ENCODE data around the gene TUBA4B.

The TUBA4B gene

DNA sequence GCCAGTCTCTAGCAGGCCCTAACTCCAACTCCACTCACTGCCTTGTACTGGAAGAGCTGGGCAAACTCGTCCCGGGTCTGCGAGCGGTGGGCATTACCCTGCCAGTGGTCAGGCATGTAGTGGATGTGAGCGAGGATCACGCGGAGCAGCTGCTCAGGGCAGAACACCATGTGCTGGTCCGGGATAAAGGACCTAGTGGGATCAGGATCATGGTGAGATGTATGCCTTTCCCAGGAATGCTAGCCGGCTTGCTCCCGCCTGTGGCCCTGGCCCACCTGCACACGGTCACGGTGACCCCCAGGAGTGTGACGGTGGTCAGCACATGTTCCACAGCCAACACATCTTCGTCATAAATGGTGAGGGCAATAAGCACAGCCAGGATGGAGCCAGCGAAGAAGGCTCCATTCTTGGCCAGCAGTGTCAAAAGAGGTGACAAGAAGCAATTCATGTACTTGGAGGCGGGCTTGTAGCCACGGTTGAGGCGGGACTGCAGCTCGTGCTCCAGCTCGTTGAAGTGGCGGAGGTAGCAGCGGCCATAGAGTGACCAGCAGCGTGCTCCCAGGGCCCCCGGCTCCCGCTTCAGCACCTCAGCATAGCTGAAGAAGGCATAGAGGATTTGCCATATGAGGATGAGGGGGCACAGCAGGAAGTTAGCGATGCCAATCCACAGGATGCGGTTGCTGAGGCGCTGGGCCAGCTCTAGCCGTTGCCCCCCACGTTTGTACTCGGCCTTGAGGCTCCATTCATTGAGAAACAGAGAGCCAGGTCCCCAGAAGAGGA lies 29.0 kb upstream of the TUBA4B start:
- Histone ChIP-seq H3K4me1 (ENCODE audit: insufficient read depth, poor library complexity, severe bottlenecking) (peaks cover 4% of the 10 kb centered on the region), H3K4me3 (ENCODE audit: severe bottlenecking) (no peak overlapping the region), H3K9me3 (ENCODE audit: severe bottlenecking) (no peaks in the 10 kb centered on the region), H3K36me3 (ENCODE audit: low read depth) (peaks cover 58% of the 10 kb centered on the region), H3K27me3 (ENCODE audit: insufficient read depth, poor library complexity, severe bottlenecking) (no peaks in the 10 kb centered on the region), H3K27ac (ENCODE audit: poor library complexity, severe bottlenecking) (no peak overlapping the region)
- DNase-seq (ENCODE audit: low spot score) (no peak), ATAC-seq (ENCODE audit: low read depth) (no peak)
- TF ChIP-seq, protein P1, sequence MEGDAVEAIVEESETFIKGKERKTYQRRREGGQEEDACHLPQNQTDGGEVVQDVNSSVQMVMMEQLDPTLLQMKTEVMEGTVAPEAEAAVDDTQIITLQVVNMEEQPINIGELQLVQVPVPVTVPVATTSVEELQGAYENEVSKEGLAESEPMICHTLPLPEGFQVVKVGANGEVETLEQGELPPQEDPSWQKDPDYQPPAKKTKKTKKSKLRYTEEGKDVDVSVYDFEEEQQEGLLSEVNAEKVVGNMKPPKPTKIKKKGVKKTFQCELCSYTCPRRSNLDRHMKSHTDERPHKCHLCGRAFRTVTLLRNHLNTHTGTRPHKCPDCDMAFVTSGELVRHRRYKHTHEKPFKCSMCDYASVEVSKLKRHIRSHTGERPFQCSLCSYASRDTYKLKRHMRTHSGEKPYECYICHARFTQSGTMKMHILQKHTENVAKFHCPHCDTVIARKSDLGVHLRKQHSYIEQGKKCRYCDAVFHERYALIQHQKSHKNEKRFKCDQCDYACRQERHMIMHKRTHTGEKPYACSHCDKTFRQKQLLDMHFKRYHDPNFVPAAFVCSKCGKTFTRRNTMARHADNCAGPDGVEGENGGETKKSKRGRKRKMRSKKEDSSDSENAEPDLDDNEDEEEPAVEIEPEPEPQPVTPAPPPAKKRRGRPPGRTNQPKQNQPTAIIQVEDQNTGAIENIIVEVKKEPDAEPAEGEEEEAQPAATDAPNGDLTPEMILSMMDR (IDR thresholded peaks at IDR 0.05; ENCODE audit: poor library complexity, severe bottlenecking): no peak

DNA sequence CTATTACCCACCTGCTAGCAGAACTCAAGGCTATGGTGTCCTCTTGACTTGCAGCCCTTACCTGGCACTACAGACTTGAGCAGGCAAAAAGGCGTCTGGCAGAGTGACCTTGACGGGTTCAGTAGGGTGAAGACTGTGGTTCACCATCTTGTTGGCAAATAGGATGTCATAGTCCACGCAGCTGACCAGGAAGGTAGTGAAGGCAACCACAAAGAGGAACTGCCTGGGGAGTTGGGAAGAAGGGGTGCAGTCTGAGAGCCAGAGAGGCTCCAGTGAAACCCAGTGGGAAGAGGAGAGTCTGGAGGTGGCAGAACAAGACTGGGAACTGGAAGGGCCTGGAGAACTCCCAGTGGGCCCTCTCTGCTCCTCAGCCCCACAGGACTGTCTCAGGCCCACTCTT lies 27.7 kb upstream of the TUBA4B start:
- Histone ChIP-seq H3K4me3 (ENCODE audit: severe bottlenecking) (no peak overlapping the region), H3K36me3 (ENCODE audit: low read depth) (peaks cover 55% of the 10 kb centered on the region), H3K27ac (ENCODE audit: poor library complexity, severe bottlenecking) (no peak overlapping the region), H3K4me1 (ENCODE audit: insufficient read depth, poor library complexity, severe bottlenecking) (peaks cover 4% of the 10 kb centered on the region), H3K9me3 (ENCODE audit: severe bottlenecking) (no peaks in the 10 kb centered on the region), H3K27me3 (ENCODE audit: insufficient read depth, poor library complexity, severe bottlenecking) (no peaks in the 10 kb centered on the region)
- no peak for DNase-seq (ENCODE audit: low spot score)
- no peak for ATAC-seq (ENCODE audit: low read depth)
- TF ChIP-seq, protein P1 (IDR thresholded peaks at IDR 0.05; ENCODE audit: poor library complexity, severe bottlenecking): no peak

DNA sequence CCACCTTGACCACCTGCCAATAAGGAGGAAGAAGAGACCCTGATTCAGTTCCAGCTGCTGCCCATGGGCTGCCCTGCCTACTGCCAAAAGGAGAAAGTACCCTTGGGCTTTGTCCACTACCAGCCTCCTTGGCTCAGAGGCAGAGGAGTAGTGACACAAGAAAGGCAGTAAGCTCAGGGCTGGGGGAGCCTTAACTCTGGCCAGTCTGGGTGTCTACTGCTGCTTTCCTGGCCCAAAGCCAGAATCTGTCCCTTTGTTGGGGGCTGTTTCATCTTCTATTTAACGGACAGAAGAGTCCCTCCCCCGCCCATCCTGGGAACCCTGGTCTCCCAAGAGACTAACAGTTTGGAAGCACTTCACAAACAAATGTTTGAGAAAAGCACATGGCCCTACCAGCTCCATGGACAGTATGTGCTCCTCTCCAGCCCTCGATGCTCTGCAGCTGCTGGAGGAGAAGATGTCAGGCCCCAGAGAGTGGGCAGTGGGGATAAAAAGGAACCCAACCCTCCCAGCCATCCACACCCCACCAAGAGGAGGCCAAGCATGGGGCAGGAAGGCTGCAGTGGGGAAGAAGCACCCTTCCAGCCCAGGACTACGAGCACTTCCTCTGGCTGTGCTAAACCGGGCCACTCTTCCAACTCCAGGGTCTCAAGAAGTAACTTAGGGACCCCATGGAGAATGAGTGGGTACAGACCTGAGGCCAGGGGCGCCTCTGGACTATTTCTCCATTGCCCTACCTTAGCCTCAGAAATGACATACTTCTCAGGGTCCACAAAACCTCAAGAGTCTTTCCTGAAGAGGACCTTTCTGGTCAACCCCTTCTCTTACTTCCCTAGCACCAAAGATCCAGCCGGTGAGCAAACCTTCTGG lies 24.8 kb upstream of the TUBA4B start:
- TF ChIP-seq, protein P1 (IDR thresholded peaks at IDR 0.05; ENCODE audit: poor library complexity, severe bottlenecking): no peak
- Histone ChIP-seq H3K9me3 (ENCODE audit: severe bottlenecking) (no peaks in the 10 kb centered on the region), H3K36me3 (ENCODE audit: low read depth) (peaks cover 72% of the 10 kb centered on the region), H3K27me3 (ENCODE audit: insufficient read depth, poor library complexity, severe bottlenecking) (no peaks in the 10 kb centered on the region), H3K4me3 (ENCODE audit: severe bottlenecking) (peak overlapping the region; percentile 68), H3K27ac (ENCODE audit: poor library complexity, severe bottlenecking) (peak overlapping the region; percentile 82), H3K4me1 (ENCODE audit: insufficient read depth, poor library complexity, severe bottlenecking) (peaks cover 7% of the 10 kb centered on the region)
- no peak for ATAC-seq (ENCODE audit: low read depth)
- no peak for DNase-seq (ENCODE audit: low spot score)

DNA sequence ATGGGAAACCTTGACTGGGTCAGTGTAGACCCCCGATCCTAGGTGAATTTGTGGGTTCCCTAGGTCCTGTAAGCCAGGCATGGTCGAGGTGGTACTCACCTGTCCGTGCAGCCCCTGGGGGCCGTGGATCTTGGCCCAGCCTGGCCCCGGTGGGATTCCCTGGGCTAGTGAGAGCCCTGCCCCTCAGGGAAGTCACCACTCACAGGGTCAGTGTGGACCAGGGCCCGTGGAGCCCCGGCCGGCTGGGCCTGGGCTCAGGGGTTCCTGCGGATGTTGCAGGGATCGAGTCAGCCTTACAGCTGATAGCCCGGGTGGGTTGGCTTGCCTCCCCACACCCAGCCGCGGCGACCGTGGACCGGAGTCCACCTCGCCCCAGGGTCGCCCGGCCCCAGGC lies 24.1 kb upstream of the TUBA4B start:
- peaks cover 72% of the 10 kb centered on the region for H3K36me3 ChIP-seq (ENCODE audit: low read depth)

More for the DNA sequence above, 24.1 kb upstream of the TUBA4B start:
- H3K4me3 ChIP-seq (ENCODE audit: severe bottlenecking): peak overlapping the region; percentile 68
- no peaks in the 10 kb centered on the region for H3K27me3 ChIP-seq (ENCODE audit: insufficient read depth, poor library complexity, severe bottlenecking)
- no peaks in the 10 kb centered on the region for H3K9me3 ChIP-seq (ENCODE audit: severe bottlenecking)
- DNase-seq (ENCODE audit: low spot score): no peak
- H3K27ac ChIP-seq (ENCODE audit: poor library complexity, severe bottlenecking): peak overlapping the region; percentile 82
- peak; percentile 4; the same call in 2 of the 3 replicates for ATAC-seq (ENCODE audit: low read depth)
- TF ChIP-seq, protein P1 (IDR thresholded peaks at IDR 0.05; ENCODE audit: poor library complexity, severe bottlenecking): no peak
- peaks cover 7% of the 10 kb centered on the region for H3K4me1 ChIP-seq (ENCODE audit: insufficient read depth, poor library complexity, severe bottlenecking)

Measured in RWPE2 (cell line).